HG02870 (cell line): ENCODE data around the gene KBTBD3.
A peak's percentile ranks its signal among the peaks of the same experiment; 100 is the strongest.
"Not testable (repeated sequence)": the region's sequence is repeated elsewhere in the genome, so short reads cannot be mapped to it uniquely, and the experiment has no call there.

Experiments
- ATAC-seq: cut with Tn5 transposase; IDR thresholded peaks from one replicate; pipeline ENCODE4 v1.9.1; 2021; ENCODE audit warnings: mild to moderate bottlenecking, moderate library complexity; ENCODE audit not compliant: unreplicated experiment

Gene KBTBD3

GRCh38 chr11:106061954-106062949, 14.9 kb downstream of the KBTBD3 start:
- peak; percentile 42 for ATAC-seq

GRCh38 chr11:106061249-106061784, 15.8 kb downstream of the KBTBD3 start:
- ATAC-seq: no peak

GRCh38 chr11:106059617-106060016, 17.5 kb downstream of the KBTBD3 start:
- ATAC-seq: no peak

GRCh38 chr11:106058377-106058776, 18.8 kb downstream of the KBTBD3 start:
- ATAC-seq: not testable (repeated sequence)

- no peak for ATAC-seq
Measured at GRCh38 chr11:106051103-106051502, 26.0 kb downstream of the KBTBD3 start.

GRCh38 chr11:106049727-106050476, 27.2 kb downstream of the KBTBD3 start:
- no peak for ATAC-seq

- ATAC-seq: no peak
Measured at GRCh38 chr11:106047631-106048030, 29.5 kb downstream of the KBTBD3 start.

GRCh38 chr11:106043540-106043939, 33.6 kb downstream of the KBTBD3 start:
- ATAC-seq: no peak

GRCh38 chr11:106032861-106033260, 44.3 kb downstream of the KBTBD3 start:
- ATAC-seq: no peak

GRCh38 chr11:106031936-106032335, 45.2 kb downstream of the KBTBD3 start:
- ATAC-seq: no peak

- ATAC-seq: peak; percentile 51
Measured at GRCh38 chr11:106031202-106031810, 45.8 kb downstream of the KBTBD3 start.

- ATAC-seq: no peak
Measured at GRCh38 chr11:106030609-106031008, 46.5 kb downstream of the KBTBD3 start.

- ATAC-seq: no peak
Measured at GRCh38 chr11:106022795-106023275, 54.3 kb downstream of the KBTBD3 start.

- peak; percentile 95 for ATAC-seq
Measured at GRCh38 chr11:106021967-106022794, 55.0 kb downstream of the KBTBD3 start, which contains the start of gene MSANTD4. Gene MSANTD4 (minus strand): TSS chr11:106022240. CDS start chr11:106010917, 11,323 bp downstream.

GRCh38 chr11:106021181-106021966, 55.8 kb downstream of the KBTBD3 start:
- peak; percentile 6 for ATAC-seq

GRCh38 chr11:106017093-106017492, 60.1 kb downstream of the KBTBD3 start:
- ATAC-seq: no peak

GRCh38 chr11:106015066-106015465, 62.1 kb downstream of the KBTBD3 start:
- no peak for ATAC-seq

GRCh38 chr11:106014620-106015019, 62.5 kb downstream of the KBTBD3 start:
- ATAC-seq: no peak

GRCh38 chr11:106014035-106014434, 63.1 kb downstream of the KBTBD3 start:
- ATAC-seq: no peak
